A549 (cell line): ENCODE results near the gene GALP.

Experiments
- CHD4 ChIP-seq: fragments of 200-600 bp; sonication (generic); IDR thresholded peaks from 2 replicates; pipeline ENCODE4 v1.6.1; 2016; ENCODE audit warnings: antibody characterized with exemption, mild to moderate bottlenecking, borderline replicate concordance
- CTCF ChIP-seq: fragments of >200 bp; sonication (Bioruptor Twin); formaldehyde crosslinking; IDR thresholded peaks from 3 replicates; pipeline ENCODE4 v1.5.1; 2016
- MAFK ChIP-seq: fragments of 450-650 bp; IDR thresholded peaks from 2 replicates; pipeline ENCODE4 v1.6.1; 2014; ENCODE audit not compliant: partially characterized antibody
- MAX ChIP-seq: IDR thresholded peaks from 2 replicates; pipeline ENCODE4 v1.6.1; 2012
- MYC ChIP-seq: IDR thresholded peaks from 2 replicates; pipeline ENCODE4 v1.6.1; 2012; ENCODE audit warnings: mild to moderate bottlenecking, inconsistent platforms, low read length, improper control_type of control experiment, borderline replicate concordance
- NPAS2 ChIP-seq: fragments of 250-450 bp; sonication (Bioruptor Pico); IDR thresholded peaks from 2 replicates; pipeline ENCODE4 v1.8.0; 2022; ENCODE audit warnings: mild to moderate bottlenecking, moderate library complexity, borderline replicate concordance
- POLR2A ChIP-seq: IDR thresholded peaks from 2 replicates; pipeline ENCODE4 v1.6.1; 2012; ENCODE audit warnings: mild to moderate bottlenecking, low read length
- POLR2AphosphoS2 ChIP-seq: conservative IDR thresholded peaks from 2 replicates; pipeline ENCODE4 v1.6.1; 2012; ENCODE audit warnings: low read length, improper control_type of control experiment, inconsistent platforms
- USF2 ChIP-seq: fragments of 450-650 bp; IDR thresholded peaks from 2 replicates; pipeline ENCODE4 v1.6.1; 2014; ENCODE audit warnings: antibody characterized with exemption
- ZNF302 ChIP-seq: fragments of 250-450 bp; sonication (Bioruptor Pico); IDR thresholded peaks from 2 replicates; pipeline ENCODE4 v1.9.0; 2021; ENCODE audit warnings: inconsistent platforms, mild to moderate bottlenecking, moderate library complexity

GRCh38 chr19:56131651-56132050 lies 44.2 kb upstream of the GALP start:
- TF ChIP-seq CTCF (no peak), NPAS2 (CRISPR knock-in tag) (no peak), POLR2A (no peak), POLR2AphosphoS2 (no peak), USF2 (no peak), MYC (no peak), ZNF302 (CRISPR knock-in tag) (no peak), MAX (no peak), MAFK (no peak), CHD4 (no peak)
